ENCODE data around the gene SKIDA1. TPM values are rescaled to one million over a fixed set of nuclear protein-coding genes. Genes with fewer than 3 reads are reported as not detected.

SKIDA1 gene
- total and polyA plus RNA-seq, 8 donors = under 0.01 to 2.7 (median 0.45) TPM; not detected in 1

DNA sequence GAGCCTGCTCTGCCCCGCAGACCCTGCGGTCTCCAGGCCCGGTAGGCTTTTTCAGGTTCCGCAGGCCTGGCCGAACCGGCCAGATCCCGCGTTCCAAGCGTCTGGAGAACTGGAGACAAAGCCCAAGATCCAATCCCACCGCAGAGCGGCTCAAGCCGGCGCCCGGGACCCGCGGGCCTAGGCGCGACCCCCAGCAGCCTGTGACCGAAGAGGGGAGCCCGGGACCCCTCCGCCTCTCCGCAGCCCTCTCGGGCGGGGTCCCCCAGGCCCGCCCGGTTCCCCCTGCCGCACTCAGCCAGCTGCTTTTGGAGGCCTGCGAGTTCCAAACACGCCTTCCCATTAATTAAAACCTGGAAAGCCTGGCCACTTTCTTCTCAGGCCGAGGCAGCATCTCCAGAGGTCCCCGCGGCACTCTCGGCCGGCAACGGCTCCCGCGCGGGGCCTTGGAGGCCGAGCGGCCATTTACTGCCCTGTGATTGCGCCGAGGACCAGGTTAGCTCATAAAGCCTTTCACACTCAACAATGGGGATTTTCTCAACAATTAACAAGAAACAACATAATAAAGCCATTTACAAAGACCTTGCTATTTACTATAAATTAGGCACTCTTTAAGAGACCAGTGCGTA lies 16.7 kb downstream of the SKIDA1 start:
- Histone ChIP-seq H3K27me3 (peaks cover 0 to 33% (median 25%) of the 10 kb centered on the region in 3 donors), H3K4me3 (no peak overlapping the region), H3K27ac (no peak overlapping the region), H3K36me3 (no peaks in the 10 kb centered on the region), H3K4me1 (peaks cover 0 to 14% (median 4%) of the 10 kb centered on the region in 4 donors), H3K9me3 (no peaks in the 10 kb centered on the region)
- intact Hi-C loops (cut with DNase I; ENCODE audit: low total_unique reads) = no loop called here
- TF ChIP-seq CTCF (IDR thresholded peaks at IDR 0.05) (no peak), POLR2AphosphoS5 (IDR thresholded peaks at IDR 0.05) (no peak), POLR2A (IDR thresholded peaks at IDR 0.05) (no peak), EP300 (IDR thresholded peaks at IDR 0.05) (no peak)
- 90 to 94% (median 92%) methylated on average over 34 to 43 of the region's 43 CpGs for WGBS, 5 donors
- no peak for DNase-seq

GRCh38 chr10:21507150-21507549 lies 18.3 kb downstream of the SKIDA1 start:
- TF ChIP-seq CTCF (IDR thresholded peaks at IDR 0.05) = no peak
- TF ChIP-seq EP300 (IDR thresholded peaks at IDR 0.05) = no peak
- no peak for TF ChIP-seq POLR2AphosphoS5 (IDR thresholded peaks at IDR 0.05)
- no peak for TF ChIP-seq POLR2A (IDR thresholded peaks at IDR 0.05)
- no peak for DNase-seq
- no peaks in the 10 kb centered on the region for H3K9me3 ChIP-seq
- H3K27me3 ChIP-seq = peaks cover 0 to 24% (median 13%) of the 10 kb centered on the region in 3 donors
- 83 to 91% (median 89%) methylated on average over 21 of the region's 21 CpGs for WGBS, 5 donors
- no peaks in the 10 kb centered on the region for H3K36me3 ChIP-seq
- no peak overlapping the region for H3K27ac ChIP-seq
- intact Hi-C loops (cut with DNase I; ENCODE audit: low total_unique reads) = no loop called here
- H3K4me1 ChIP-seq = peaks cover 0 to 14% (median 4%) of the 10 kb centered on the region in 4 donors
- no peak overlapping the region for H3K4me3 ChIP-seq

GRCh38 chr10:21506351-21506750 lies 19.1 kb downstream of the SKIDA1 start:
- Histone ChIP-seq H3K27me3 (peaks cover 0 to 24% (median 12%) of the 10 kb centered on the region in 3 donors), H3K4me3 (no peak overlapping the region), H3K4me1 (peaks cover 0 to 14% (median 4%) of the 10 kb centered on the region in 4 donors), H3K36me3 (no peaks in the 10 kb centered on the region), H3K9me3 (no peaks in the 10 kb centered on the region), H3K27ac (no peak overlapping the region)
- WGBS, 5 donors = 63 to 81% (median 71%) methylated on average over 3 of the region's 3 CpGs
- no peak for DNase-seq
- intact Hi-C loops (cut with DNase I; ENCODE audit: low total_unique reads) = no loop called here
- no peak for TF ChIP-seq POLR2AphosphoS5 (IDR thresholded peaks at IDR 0.05)
- no peak for TF ChIP-seq POLR2A (IDR thresholded peaks at IDR 0.05)
- no peak for TF ChIP-seq EP300 (IDR thresholded peaks at IDR 0.05)
- TF ChIP-seq CTCF (IDR thresholded peaks at IDR 0.05) = no peak

- Histone ChIP-seq H3K4me3 (no peak overlapping the region), H3K4me1 (peaks cover 0 to 9% (median 4%) of the 10 kb centered on the region in 4 donors), H3K27ac (no peak overlapping the region), H3K36me3 (no peaks in the 10 kb centered on the region), H3K9me3 (no peaks in the 10 kb centered on the region), H3K27me3 (peaks cover 0 to 27% (median 13%) of the 10 kb centered on the region in 3 donors)
- intact Hi-C loops (cut with DNase I; ENCODE audit: low total_unique reads) = no loop called here
- no peak for DNase-seq
- TF ChIP-seq CTCF (IDR thresholded peaks at IDR 0.05) = no peak
- WGBS, 5 donors = 75 to 89% (median 84%) methylated on average over 4 of the region's 4 CpGs
Measured at GRCh38 chr10:21505711-21506278, 19.7 kb downstream of the SKIDA1 start.

Measured in stomach (tissue), 9 donors.